Ishikawa (cell line): Measurements from ENCODE around the gene PRICKLE3.

Experiments used
- CEBPB ChIP-seq: IDR thresholded peaks from 2 replicates; pipeline ENCODE4 v1.6.1; 2012
- CREB1 ChIP-seq: IDR thresholded peaks from 2 replicates; pipeline ENCODE4 v1.6.1; 2012; ENCODE audit warnings: low read depth
- EGR1 ChIP-seq: IDR thresholded peaks from 2 replicates; pipeline ENCODE4 v1.6.1; 2012
- EP300 ChIP-seq: IDR thresholded peaks from 2 replicates; pipeline ENCODE4 v1.6.1; 2012; ENCODE audit warnings: borderline replicate concordance
- FOXM1 ChIP-seq: IDR thresholded peaks from 2 replicates; pipeline ENCODE4 v1.6.1; 2012; ENCODE audit warnings: low read depth, borderline replicate concordance
- NFIC ChIP-seq: IDR thresholded peaks from 2 replicates; pipeline ENCODE4 v1.6.1; 2012
- RAD21 ChIP-seq: IDR thresholded peaks from 2 replicates; pipeline ENCODE4 v1.6.1; 2012; ENCODE audit warnings: low read depth
- TAF1 ChIP-seq: IDR thresholded peaks from 2 replicates; pipeline ENCODE4 v1.6.1; 2012; ENCODE audit warnings: low read depth, mild to moderate bottlenecking
- TCF12 ChIP-seq: IDR thresholded peaks from 2 replicates; pipeline ENCODE4 v1.6.1; 2012; ENCODE audit warnings: low read depth
- TEAD4 ChIP-seq: IDR thresholded peaks from 2 replicates; pipeline ENCODE4 v1.6.1; 2012
- USF1 ChIP-seq: IDR thresholded peaks from 2 replicates; pipeline ENCODE4 v1.6.1; 2012
- YY1 ChIP-seq: IDR thresholded peaks from 2 replicates; pipeline ENCODE4 v1.6.1; 2012; ENCODE audit warnings: low read depth
- ZBTB7A ChIP-seq: IDR thresholded peaks from 2 replicates; pipeline ENCODE4 v1.6.1; 2012; ENCODE audit warnings: low read depth
- TF ChIP-seq, protein P1 (sequence below): IDR thresholded peaks from 2 replicates; pipeline ENCODE4 v1.6.1; 2012
- TF ChIP-seq, protein P2 (sequence below): IDR thresholded peaks from 2 replicates; pipeline ENCODE4 v1.6.1; 2012; ENCODE audit warnings: low read depth, mild to moderate bottlenecking

The PRICKLE3 gene

DNA sequence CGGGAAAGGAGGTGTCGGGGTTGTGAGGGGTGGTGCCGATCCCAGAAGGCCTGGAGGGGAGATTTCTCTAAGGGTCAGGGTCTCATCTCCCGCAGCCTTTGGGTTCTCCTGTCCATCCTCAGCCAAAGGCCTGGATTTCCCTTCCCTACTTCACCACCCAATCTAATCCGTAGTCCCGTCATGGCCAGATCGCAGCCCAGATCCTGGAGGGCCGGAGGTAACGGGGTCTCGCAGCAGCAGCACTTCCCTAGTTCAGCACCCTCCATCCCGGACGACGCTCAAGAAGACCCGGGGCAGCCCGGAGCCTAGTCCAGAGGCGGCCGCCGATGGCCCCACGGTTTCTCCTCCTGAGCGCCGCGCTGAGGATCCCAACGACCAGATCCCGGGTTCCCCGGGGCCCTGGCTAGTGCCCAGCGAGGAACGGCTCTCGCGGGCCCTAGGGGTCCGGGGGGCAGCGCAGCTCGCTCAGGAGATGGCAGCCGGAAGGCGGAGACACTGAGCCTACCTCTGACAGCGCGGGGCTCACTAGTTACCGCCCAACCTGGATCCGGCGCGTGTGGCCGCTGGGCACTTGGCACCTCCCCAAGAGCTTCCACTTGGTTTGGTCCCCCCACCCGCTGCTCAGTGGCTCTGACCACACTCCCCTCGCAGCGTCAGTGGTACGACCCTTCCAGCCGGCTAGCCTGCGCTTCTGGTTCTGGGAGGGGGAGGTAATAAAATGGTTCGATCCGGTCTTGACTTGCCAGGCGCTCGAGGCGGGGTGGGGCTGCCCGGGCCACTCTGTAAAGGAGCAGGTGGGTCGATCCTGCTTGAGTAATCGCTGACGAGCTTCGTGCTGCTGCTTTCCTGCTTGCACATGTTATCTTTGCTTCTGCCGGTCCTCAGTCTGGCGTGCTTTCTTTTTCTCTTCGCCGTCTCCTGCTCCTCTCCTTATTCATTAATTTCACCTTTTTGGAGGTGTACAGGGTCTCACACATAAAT, 20.0 kb downstream of the PRICKLE3 start:
- TF ChIP-seq YY1 (no peak), RAD21 (no peak), USF1 (no peak), EGR1 (no peak), TCF12 (no peak), CEBPB (no peak), TEAD4 (no peak), ZBTB7A (no peak), NFIC (no peak), TAF1 (no peak), CREB1 (no peak), EP300 (no peak), FOXM1 (no peak)
- TF ChIP-seq, protein P1, sequence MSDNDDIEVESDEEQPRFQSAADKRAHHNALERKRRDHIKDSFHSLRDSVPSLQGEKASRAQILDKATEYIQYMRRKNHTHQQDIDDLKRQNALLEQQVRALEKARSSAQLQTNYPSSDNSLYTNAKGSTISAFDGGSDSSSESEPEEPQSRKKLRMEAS, result no peak
- TF ChIP-seq, protein P2, sequence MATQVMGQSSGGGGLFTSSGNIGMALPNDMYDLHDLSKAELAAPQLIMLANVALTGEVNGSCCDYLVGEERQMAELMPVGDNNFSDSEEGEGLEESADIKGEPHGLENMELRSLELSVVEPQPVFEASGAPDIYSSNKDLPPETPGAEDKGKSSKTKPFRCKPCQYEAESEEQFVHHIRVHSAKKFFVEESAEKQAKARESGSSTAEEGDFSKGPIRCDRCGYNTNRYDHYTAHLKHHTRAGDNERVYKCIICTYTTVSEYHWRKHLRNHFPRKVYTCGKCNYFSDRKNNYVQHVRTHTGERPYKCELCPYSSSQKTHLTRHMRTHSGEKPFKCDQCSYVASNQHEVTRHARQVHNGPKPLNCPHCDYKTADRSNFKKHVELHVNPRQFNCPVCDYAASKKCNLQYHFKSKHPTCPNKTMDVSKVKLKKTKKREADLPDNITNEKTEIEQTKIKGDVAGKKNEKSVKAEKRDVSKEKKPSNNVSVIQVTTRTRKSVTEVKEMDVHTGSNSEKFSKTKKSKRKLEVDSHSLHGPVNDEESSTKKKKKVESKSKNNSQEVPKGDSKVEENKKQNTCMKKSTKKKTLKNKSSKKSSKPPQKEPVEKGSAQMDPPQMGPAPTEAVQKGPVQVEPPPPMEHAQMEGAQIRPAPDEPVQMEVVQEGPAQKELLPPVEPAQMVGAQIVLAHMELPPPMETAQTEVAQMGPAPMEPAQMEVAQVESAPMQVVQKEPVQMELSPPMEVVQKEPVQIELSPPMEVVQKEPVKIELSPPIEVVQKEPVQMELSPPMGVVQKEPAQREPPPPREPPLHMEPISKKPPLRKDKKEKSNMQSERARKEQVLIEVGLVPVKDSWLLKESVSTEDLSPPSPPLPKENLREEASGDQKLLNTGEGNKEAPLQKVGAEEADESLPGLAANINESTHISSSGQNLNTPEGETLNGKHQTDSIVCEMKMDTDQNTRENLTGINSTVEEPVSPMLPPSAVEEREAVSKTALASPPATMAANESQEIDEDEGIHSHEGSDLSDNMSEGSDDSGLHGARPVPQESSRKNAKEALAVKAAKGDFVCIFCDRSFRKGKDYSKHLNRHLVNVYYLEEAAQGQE, result no peak

- TF ChIP-seq TEAD4 (no peak), FOXM1 (no peak), YY1 (no peak), ZBTB7A (no peak), TCF12 (no peak)
Measured at GRCh38 chrX:49164589-49165360, 21.4 kb downstream of the PRICKLE3 start.

GRCh38 chrX:49163555-49164419, 22.4 kb downstream of the PRICKLE3 start:
- TF ChIP-seq NFIC, result no peak
- peak; percentile 27; the same call in 1 of the 2 replicates for TF ChIP-seq RAD21
- TF ChIP-seq, protein P1, result peak; percentile 11; the same call in 1 of the 2 replicates
- no peak for TF ChIP-seq ZBTB7A

DNA sequence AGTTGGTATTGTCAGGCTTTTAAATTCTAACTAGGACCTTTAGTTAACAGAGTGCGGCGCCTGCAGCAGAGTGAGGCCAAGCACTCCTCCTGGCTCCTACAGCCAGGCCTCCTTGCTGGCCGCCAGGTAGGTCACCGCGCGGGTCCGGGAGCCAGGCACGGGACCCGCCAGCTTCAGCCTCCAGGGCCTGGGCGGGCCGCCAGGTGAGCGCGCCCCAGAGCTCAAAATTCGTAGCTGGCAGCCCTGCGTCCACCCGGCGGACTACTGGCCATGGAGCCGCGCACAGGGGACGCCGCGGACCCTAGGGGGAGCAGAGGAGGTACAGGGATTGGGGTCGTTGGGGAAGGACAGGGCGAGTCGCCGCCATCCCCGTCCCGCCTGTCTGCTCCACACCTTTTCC, 23.6 kb downstream of the PRICKLE3 start, which contains the start of gene MAGIX:
TSS of gene MAGIX (plus strand) at position 139 of the 400 bp plus-strand sequence. CDS start at position 271, 132 bp downstream.
- TF ChIP-seq USF1 (no peak), YY1 (no peak), CREB1 (no peak), EGR1 (no peak), ZBTB7A (no peak), CEBPB (no peak), TEAD4 (no peak), FOXM1 (no peak), NFIC (no peak), TAF1 (no peak), EP300 (no peak), RAD21 (no peak), TCF12 (no peak)
- TF ChIP-seq, protein P2, result no peak
- TF ChIP-seq, protein P1, result no peak
